ENCODE data around the gene ABCA13.

GRCh38 chr7:48628793-48629349 lies 457.6 kb downstream of the ABCA13 start:
- TF ChIP-seq CTCF (IDR thresholded peaks at IDR 0.05; ENCODE audit: low read depth, low read length) (no peak), POLR2A (IDR thresholded peaks at IDR 0.05; ENCODE audit: extremely low read depth, insufficient read length) (no peak), MAX (IDR thresholded peaks at IDR 0.05; ENCODE audit: low read depth, low read length) (no peak)

Measured in NB4 (cell line).